ENCODE data around the gene DRICH1. TPM values are rescaled to one million over a fixed set of nuclear protein-coding genes. Genes with fewer than 3 reads are reported as not detected.
A peak's percentile ranks its signal among the peaks of the same experiment; 100 is the strongest.

DRICH1 gene
- total and polyA plus RNA-seq, 2 of the 13 experiments (the other 11 are each of a cell fraction or from before 2014, with no cell fraction given) = 0.22 to 0.66 TPM

DNA sequence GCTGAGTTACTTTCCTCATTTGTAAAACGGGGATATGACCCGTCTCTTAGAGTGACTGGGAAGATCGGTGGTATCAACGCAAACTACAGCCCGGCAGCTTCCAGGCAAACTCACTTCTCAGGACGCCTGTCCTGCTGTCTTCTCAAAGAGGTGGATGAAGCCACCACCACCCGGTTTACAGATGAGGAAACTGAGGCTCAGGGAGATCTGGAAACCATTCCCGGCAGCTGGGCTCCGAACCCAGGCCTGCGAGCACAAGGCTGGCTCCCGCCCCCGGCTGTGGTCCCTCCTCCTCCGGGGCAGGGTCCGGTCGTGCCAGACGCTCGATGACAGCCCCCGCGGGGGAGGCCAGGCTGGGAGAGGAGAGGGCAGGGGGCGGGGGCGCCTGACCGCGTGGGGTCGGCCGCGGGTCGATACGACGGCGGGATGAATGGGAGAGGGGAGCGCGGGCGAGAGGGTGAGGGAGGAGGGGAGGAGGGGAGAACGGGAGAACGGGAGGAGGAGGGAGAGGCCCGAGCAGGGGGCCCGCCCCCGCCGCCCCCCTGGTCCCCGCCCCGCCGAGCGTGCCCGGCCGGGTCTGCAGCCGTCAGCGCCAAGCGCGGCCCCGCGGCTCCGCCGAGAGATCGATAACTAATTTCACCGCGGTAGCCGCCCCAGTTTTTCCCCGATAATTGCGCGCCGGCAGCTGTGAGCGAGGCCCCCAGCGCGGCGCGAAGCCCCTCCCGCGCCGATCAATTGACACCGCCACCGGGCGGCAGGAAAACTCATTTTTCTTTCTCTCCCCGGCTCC is 66.0 kb downstream of the DRICH1 start (continued):
- TF ChIP-seq, protein P1, sequence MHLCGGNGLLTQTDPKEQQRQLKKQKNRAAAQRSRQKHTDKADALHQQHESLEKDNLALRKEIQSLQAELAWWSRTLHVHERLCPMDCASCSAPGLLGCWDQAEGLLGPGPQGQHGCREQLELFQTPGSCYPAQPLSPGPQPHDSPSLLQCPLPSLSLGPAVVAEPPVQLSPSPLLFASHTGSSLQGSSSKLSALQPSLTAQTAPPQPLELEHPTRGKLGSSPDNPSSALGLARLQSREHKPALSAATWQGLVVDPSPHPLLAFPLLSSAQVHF (CRISPR knock-in tag; IDR thresholded peaks at IDR 0.05) = 0 out of 2 replicates have a peak, but pooled peaks have one; percentile 42
- no peak for TF ChIP-seq PCBP1 (IDR thresholded peaks at IDR 0.05; ENCODE audit: borderline replicate concordance, low read depth, low read length)
- TF ChIP-seq, protein P2, sequence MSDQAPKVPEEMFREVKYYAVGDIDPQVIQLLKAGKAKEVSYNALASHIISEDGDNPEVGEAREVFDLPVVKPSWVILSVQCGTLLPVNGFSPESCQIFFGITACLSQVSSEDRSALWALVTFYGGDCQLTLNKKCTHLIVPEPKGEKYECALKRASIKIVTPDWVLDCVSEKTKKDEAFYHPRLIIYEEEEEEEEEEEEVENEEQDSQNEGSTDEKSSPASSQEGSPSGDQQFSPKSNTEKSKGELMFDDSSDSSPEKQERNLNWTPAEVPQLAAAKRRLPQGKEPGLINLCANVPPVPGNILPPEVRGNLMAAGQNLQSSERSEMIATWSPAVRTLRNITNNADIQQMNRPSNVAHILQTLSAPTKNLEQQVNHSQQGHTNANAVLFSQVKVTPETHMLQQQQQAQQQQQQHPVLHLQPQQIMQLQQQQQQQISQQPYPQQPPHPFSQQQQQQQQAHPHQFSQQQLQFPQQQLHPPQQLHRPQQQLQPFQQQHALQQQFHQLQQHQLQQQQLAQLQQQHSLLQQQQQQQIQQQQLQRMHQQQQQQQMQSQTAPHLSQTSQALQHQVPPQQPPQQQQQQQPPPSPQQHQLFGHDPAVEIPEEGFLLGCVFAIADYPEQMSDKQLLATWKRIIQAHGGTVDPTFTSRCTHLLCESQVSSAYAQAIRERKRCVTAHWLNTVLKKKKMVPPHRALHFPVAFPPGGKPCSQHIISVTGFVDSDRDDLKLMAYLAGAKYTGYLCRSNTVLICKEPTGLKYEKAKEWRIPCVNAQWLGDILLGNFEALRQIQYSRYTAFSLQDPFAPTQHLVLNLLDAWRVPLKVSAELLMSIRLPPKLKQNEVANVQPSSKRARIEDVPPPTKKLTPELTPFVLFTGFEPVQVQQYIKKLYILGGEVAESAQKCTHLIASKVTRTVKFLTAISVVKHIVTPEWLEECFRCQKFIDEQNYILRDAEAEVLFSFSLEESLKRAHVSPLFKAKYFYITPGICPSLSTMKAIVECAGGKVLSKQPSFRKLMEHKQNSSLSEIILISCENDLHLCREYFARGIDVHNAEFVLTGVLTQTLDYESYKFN (CRISPR knock-in tag; conservative IDR thresholded peaks at IDR 0.05) = peak; percentile 89
- TF ChIP-seq IRF2 (CRISPR knock-in tag; IDR thresholded peaks at IDR 0.05) = peak; percentile 42; the same call in 1 of the 2 replicates
- peak; percentile 48; the same call in 1 of the 2 replicates for TF ChIP-seq KDM5B (CRISPR knock-in tag; IDR thresholded peaks at IDR 0.05; ENCODE audit: borderline replicate concordance)
- TF ChIP-seq MED1 (CRISPR knock-in tag; IDR thresholded peaks at IDR 0.05) = peak; percentile 49
- TF ChIP-seq ZSCAN22 (CRISPR knock-in tag; IDR thresholded peaks at IDR 0.05) = no peak
- no peak for TF ChIP-seq PHB2 (IDR thresholded peaks at IDR 0.05; ENCODE audit: partially characterized antibody)
- TF ChIP-seq, protein P3, sequence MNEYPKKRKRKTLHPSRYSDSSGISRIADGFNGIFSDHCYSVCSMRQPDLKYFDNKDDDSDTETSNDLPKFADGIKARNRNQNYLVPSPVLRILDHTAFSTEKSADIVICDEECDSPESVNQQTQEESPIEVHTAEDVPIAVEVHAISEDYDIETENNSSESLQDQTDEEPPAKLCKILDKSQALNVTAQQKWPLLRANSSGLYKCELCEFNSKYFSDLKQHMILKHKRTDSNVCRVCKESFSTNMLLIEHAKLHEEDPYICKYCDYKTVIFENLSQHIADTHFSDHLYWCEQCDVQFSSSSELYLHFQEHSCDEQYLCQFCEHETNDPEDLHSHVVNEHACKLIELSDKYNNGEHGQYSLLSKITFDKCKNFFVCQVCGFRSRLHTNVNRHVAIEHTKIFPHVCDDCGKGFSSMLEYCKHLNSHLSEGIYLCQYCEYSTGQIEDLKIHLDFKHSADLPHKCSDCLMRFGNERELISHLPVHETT (CRISPR knock-in tag; conservative IDR thresholded peaks at IDR 0.05) = 0 out of 2 replicates have a peak, but pooled peaks have one; percentile 29
- no peak for TF ChIP-seq NCOA5 (CRISPR knock-in tag; IDR thresholded peaks at IDR 0.05)
- TF ChIP-seq, protein P4, sequence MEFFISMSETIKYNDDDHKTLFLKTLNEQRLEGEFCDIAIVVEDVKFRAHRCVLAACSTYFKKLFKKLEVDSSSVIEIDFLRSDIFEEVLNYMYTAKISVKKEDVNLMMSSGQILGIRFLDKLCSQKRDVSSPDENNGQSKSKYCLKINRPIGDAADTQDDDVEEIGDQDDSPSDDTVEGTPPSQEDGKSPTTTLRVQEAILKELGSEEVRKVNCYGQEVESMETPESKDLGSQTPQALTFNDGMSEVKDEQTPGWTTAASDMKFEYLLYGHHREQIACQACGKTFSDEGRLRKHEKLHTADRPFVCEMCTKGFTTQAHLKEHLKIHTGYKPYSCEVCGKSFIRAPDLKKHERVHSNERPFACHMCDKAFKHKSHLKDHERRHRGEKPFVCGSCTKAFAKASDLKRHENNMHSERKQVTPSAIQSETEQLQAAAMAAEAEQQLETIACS (CRISPR knock-in tag; IDR thresholded peaks at IDR 0.05) = peak; percentile 45; the same call in 1 of the 2 replicates
- TF ChIP-seq ISX (CRISPR knock-in tag; conservative IDR thresholded peaks at IDR 0.05) = no peak
- TF ChIP-seq, protein P5, sequence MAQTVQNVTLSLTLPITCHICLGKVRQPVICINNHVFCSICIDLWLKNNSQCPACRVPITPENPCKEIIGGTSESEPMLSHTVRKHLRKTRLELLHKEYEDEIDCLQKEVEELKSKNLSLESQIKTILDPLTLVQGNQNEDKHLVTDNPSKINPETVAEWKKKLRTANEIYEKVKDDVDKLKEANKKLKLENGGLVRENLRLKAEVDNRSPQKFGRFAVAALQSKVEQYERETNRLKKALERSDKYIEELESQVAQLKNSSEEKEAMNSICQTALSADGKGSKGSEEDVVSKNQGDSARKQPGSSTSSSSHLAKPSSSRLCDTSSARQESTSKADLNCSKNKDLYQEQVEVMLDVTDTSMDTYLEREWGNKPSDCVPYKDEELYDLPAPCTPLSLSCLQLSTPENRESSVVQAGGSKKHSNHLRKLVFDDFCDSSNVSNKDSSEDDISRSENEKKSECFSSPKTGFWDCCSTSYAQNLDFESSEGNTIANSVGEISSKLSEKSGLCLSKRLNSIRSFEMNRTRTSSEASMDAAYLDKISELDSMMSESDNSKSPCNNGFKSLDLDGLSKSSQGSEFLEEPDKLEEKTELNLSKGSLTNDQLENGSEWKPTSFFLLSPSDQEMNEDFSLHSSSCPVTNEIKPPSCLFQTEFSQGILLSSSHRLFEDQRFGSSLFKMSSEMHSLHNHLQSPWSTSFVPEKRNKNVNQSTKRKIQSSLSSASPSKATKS (CRISPR knock-in tag; IDR thresholded peaks at IDR 0.05) = no peak
- TF ChIP-seq SNRNP70 (IDR thresholded peaks at IDR 0.05; ENCODE audit: low read depth, low read length) = no peak
- TF ChIP-seq BRCA1 (CRISPR knock-in tag; IDR thresholded peaks at IDR 0.05) = no peak
- TF ChIP-seq ZNF24 (IDR thresholded peaks at IDR 0.05) = no peak
- TF ChIP-seq ZNF3 (CRISPR knock-in tag; IDR thresholded peaks at IDR 0.05) = no peak
- no peak for TF ChIP-seq AGO2 (optimal IDR thresholded peaks at IDR 0.05; ENCODE audit: low read depth, low read length)
- 0 out of 2 replicates have a peak, but pooled peaks have one; percentile 43 for TF ChIP-seq TBX2 (CRISPR knock-in tag; IDR thresholded peaks at IDR 0.05; ENCODE audit: borderline replicate concordance)
- no peak for TF ChIP-seq KDM5A (IDR thresholded peaks at IDR 0.05; ENCODE audit: borderline replicate concordance, low read length)
- TF ChIP-seq NR1H2 (CRISPR knock-in tag; IDR thresholded peaks at IDR 0.05; ENCODE audit: borderline replicate concordance, low read depth) = no peak
